Measurements from ENCODE around the gene HELZ2.
A peak's percentile ranks its signal among the peaks of the same experiment; 100 is the strongest.

HELZ2 gene

DNA sequence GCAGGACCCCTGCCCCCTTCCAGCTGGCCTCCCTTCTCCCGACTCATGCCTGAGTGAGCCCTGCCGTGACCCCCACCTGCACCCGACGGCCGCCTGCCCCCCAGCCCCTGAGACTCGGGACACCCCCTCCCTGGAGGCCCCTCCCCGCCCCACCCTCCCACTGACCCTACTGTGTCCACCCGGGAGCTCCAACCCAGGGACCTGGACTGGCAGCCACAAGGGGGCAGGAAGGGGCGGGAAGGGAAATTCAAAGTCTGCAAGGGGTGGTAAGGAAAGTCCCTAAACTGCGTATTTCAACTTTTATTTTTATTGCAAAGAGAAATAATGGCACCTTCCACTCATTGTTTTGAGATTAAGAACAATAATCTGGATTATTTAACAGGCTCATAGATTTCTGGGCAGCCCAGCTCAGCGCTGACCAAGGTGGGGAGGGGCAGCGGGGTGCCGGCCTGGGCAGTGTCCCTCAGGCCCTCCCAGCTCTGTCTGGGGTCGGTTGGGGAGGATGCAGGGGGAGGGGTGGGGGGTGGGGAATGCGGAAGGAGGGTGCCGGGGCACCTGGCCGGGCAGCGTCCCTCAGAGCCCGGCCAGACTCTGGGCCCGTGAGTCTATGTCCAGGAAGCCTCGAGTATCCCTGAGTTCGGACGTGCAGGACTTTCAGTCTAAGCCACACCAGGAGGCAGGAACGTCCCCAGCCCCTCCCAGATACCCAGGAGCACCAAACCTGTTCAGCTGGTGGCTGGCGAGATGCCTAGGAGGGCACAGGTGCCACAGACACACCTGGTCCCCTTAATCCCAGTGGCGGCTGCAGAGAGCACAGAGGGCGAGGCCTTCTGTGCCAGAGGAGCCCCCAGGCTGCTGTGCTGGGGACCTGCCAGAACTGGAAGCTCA, 35.6 kb downstream of the HELZ2 start:
- no peak for DNase-seq (ENCODE audit: low spot score)

- peak; percentile 98 for DNase-seq (ENCODE audit: low spot score)
Observed at GRCh38 chr20:63537525-63538203, 36.4 kb downstream of the HELZ2 start.

GRCh38 chr20:63536997-63537524, 37.0 kb downstream of the HELZ2 start, which contains the start of gene PTK6:
TSS of gene PTK6 (minus strand) at chr20:63537376. CDS start at chr20:63537314, 62 bp downstream.
- peak; percentile 46 for DNase-seq (ENCODE audit: low spot score)

GRCh38 chr20:63536241-63536977, 37.6 kb downstream of the HELZ2 start:
- DNase-seq (ENCODE audit: low spot score): no peak

DNA sequence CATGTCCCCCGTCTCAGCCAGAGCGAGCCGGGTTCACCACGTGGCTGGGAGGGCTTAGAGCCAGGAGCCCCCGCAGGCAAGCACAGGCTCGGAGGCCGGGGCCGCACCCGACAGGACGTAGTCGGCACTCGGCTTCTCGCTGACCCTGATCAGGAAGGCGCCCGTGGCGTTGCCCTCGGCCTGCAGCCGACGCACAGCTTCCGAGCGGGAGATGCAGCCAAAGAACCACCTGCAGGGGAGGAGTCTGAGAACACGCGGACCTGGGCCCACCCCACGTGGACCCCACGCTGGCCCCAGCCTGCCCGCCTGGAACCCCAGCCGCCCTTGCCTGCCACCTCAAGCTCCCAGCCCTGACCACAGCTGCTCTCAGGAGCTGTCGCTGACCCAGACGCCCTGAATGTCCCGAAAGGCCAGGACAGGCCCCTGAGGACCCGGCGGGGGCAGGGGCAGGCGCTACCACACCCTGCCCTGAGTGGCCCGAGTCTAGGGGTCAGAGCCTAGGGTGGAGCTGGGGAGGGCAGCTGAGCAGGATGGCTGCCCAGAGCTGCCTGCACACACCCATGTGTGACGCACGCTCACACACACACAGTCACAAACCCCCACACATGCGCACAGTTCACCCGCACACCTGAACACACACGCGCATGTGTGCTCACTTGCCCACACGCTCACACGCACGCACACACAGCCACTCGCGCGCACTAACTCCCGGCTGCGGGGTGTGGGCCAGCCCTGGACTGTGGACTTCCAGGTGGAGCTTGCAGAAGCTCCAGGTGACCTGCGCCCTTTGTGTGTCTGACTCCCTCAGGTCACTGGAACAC, 39.0 kb downstream of the HELZ2 start:
- DNase-seq (ENCODE audit: low spot score): no peak

DNA sequence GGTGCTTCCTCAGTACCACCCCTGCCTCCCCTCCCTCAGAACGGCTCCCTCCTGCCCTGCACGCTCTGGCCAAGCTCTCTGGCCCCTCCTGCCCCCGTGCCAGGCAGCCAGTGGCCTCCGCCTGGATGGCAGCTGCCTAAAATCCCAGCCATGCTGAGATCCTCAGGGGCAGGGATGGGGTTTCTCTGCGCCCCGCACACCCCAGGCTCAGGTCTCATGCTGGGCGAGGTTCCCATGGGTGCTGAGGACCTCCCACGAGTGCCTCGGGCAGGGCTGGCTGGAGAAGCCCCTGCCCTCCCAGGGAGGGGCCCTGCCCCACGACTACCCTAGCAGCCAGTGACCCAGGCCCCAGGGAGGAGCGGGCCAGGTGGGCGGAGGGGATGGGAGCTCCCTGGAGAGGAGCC, 39.6 kb downstream of the HELZ2 start:
- DNase-seq (ENCODE audit: low spot score): no peak

GRCh38 chr20:63533871-63534393, 40.1 kb downstream of the HELZ2 start:
- no peak for DNase-seq (ENCODE audit: low spot score)

GRCh38 chr20:63533388-63533787, 40.7 kb downstream of the HELZ2 start:
- no peak for DNase-seq (ENCODE audit: low spot score)

DNA sequence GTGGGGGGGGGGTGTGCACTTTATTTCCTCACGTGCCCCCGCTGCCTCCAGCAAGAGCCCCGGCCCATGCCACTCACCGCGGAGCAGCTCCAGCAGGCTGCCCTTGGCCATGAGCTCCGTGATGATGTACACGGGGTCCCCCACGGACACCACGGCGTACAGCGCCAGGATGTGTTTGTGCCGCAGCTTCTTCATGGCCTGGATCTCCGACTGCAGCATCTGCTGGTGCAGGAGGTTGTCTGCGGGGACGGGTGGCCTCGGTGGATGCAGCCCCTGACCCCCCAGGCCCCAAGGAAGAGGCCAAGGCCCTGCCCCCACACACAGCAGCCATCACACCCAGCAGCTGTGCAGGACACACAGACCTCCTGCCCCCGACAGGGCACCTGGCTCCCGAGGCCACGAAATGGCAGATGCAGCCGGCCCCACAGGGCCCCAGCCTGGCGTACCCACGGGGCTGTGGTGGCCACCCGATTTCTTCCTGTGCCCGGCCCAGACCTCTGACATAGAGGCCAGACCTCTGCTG, 41.5 kb downstream of the HELZ2 start:
- DNase-seq (ENCODE audit: low spot score): no peak

DNA sequence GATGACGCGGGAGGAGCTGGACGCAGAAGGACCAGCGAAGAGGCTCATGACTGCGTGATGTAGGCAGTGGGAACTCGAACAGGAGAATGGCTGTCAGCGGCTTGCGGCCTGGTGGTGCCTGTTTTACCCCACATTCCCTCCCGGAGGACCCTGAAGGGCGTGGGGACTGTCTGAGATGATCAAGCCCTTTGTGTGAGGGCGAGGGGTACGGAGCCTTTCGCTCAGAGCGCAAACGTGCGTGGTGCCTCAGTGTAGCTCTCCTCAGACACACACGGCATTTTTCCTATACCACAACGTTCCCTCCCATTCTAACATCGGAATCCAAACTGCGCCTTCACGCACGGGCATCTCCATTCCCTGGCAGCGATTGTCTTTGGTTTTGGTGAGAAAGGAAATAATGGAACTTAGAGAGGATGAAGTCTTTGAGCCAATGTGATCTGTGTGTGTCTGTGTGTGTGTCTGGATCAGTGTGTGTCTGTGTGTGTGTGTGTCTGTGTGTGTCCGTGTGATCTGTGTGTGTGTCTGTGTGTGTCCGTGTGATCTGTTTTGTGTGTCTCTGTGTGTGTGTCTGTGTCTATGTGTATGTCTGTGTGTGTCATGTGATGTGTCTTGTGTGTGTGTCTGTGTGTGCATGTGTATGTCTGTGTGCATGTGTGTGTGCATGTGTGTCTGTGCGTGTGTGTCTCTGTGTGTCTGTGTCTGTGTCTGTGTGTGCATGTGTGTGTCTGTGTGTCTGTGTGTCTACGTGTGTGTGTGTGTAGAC, 42.2 kb downstream of the HELZ2 start:
- DNase-seq (ENCODE audit: low spot score): no peak

DNA sequence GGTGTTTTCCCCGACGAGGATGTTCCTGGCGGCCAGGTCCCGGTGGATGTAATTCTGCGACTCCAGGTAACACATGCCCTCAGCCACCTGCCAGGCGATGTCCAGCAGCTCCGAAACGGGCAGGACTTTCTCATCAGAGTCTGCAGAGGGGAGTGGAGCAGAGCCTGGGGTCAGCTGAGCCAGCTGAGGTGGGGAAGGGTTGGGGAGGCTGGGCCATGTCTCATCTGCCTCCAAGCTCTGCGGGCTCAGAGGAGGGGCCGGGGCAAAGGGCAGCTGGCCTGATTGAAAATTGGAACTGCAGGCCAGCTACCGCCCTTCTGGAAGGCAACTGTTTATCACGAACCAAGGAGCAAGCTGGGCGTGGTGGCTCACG, 43.3 kb downstream of the HELZ2 start:
- DNase-seq (ENCODE audit: low spot score): no peak

GRCh38 chr20:63529861-63530787, 43.9 kb downstream of the HELZ2 start:
- DNase-seq (ENCODE audit: low spot score): no peak

DNA sequence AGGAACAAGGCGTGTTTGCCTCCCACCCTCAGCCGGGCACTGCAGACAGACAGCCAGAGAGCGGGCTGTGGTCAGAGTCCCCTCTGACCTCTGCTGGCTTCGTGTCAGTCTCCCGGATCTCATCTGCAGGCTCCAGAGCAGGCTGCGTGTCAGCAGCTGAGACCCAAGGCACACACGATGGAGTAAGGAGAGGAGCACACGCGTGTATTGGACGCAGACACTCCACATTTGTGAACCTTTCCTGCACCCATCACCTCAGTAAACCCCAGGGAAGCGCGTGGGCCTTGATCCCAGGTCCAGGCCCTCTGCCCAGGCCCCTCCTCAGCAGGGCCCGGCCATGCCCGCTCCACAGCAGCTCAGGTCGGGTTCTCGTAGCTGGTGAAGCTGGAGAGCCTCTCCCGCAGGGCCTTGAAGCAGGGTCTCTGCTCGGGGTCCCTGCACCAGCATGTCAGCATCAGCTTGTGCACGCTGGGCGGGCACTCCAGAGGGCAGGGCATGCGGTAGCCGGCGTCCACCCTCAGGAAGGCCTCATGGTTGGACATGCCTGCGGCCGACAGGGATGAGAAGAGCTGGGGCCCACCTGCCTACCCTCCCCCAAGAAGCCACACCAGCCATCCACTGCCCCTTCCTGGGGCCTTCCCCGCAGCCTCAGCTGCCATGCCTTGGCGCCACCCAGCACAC, 44.7 kb downstream of the HELZ2 start:
- DNase-seq (ENCODE audit: low spot score): no peak

DNA sequence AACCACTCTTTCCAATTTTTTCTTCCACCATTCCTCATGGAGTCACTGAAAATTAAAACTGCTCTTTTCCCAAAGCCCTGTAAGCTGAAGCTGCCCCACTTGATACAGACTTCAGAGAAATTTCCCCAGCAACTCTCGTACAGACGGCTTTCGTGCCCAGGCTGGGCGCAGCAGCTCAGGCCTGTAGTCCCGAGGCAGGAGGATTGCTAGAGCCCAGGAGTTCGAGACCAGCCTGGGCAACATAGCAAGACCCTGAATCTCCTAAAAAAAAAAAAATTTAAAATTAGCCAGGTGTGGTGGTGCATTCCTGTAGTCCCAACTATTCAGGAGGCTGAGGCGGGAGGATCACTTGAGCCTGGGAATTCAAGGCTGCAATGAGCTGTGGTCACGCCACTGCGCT, 46.9 kb downstream of the HELZ2 start:
- DNase-seq (ENCODE audit: low spot score): no peak

GRCh38 chr20:63525971-63526370, 48.1 kb downstream of the HELZ2 start:
- DNase-seq (ENCODE audit: low spot score): no peak

GRCh38 chr20:63525185-63525584, 48.9 kb downstream of the HELZ2 start:
- DNase-seq (ENCODE audit: low spot score): no peak
